GM13977 (cell line): ENCODE measurements around the gene C11orf42.

ENCODE experiments used
- DNase-seq: peaks from one replicate; pipeline ENCODE4 v3.0.0; 2012; ENCODE audit warnings: low spot score
- in situ Hi-C: fragments of 300-500 bp; cut with MboI; formaldehyde crosslinking; loops from one replicate; pipeline ENCODE4 v1.12.0; 2022; ENCODE audit warnings: low sequenced_read_pairs, low pct_unique_long_range_greater_than_20kb, mixed read lengths, inconsistent platforms; ENCODE audit not compliant: unreplicated experiment
- TF ChIP-seq, protein P1 (sequence below): IDR thresholded peaks from 2 replicates; pipeline ENCODE4 v1.5.1; 2012; ENCODE audit warnings: mild to moderate bottlenecking, control low read depth; ENCODE audit not compliant: insufficient read depth; ENCODE audit errors: extremely low read depth, missing control alignments

The C11orf42 gene

DNA sequence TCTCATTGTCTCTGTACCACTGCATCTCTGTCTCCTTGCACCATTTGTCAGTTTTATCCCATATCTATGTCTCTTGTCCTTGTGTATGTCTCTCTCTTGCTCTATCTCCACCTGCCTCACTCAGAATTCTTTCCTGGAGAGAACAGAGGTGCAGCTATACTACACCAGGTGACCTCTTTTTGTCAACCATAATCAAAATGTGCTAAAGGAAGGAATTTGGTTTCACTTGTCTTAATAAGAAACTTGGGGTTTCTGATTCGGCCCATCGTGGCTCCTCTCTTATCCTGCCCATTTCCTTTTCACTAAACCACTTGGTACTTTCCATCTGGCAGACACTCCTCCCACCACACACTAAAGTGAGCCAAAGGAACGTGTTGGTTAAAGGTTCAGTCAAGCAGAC is 2.0 kb upstream of the C11orf42 start:
- TF ChIP-seq, protein P1, sequence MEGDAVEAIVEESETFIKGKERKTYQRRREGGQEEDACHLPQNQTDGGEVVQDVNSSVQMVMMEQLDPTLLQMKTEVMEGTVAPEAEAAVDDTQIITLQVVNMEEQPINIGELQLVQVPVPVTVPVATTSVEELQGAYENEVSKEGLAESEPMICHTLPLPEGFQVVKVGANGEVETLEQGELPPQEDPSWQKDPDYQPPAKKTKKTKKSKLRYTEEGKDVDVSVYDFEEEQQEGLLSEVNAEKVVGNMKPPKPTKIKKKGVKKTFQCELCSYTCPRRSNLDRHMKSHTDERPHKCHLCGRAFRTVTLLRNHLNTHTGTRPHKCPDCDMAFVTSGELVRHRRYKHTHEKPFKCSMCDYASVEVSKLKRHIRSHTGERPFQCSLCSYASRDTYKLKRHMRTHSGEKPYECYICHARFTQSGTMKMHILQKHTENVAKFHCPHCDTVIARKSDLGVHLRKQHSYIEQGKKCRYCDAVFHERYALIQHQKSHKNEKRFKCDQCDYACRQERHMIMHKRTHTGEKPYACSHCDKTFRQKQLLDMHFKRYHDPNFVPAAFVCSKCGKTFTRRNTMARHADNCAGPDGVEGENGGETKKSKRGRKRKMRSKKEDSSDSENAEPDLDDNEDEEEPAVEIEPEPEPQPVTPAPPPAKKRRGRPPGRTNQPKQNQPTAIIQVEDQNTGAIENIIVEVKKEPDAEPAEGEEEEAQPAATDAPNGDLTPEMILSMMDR, result no peak
- peak; percentile 40 for DNase-seq
- in situ Hi-C loops, result no loop called here

DNA sequence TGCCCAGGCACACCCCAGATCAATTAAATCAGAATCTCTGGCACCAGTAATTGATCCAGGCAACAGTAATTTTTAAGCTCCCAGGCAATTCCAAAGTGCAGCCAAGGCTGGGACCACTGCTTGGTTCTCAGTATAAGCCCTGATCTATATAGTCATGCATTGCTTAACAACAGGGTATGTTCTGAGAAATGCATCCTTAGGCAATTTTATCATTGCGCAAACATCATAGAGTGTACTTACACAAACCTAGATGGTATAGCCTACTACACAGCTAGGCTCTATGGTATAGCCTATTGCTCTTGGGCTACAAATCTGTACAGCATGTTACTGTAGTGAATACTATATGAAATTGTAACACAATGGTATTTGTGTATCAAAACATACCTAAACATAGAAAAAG is 651 bp upstream of the C11orf42 start:
- in situ Hi-C loops, result no loop called here
- TF ChIP-seq, protein P1, result no peak
- DNase-seq, result no peak

DNA sequence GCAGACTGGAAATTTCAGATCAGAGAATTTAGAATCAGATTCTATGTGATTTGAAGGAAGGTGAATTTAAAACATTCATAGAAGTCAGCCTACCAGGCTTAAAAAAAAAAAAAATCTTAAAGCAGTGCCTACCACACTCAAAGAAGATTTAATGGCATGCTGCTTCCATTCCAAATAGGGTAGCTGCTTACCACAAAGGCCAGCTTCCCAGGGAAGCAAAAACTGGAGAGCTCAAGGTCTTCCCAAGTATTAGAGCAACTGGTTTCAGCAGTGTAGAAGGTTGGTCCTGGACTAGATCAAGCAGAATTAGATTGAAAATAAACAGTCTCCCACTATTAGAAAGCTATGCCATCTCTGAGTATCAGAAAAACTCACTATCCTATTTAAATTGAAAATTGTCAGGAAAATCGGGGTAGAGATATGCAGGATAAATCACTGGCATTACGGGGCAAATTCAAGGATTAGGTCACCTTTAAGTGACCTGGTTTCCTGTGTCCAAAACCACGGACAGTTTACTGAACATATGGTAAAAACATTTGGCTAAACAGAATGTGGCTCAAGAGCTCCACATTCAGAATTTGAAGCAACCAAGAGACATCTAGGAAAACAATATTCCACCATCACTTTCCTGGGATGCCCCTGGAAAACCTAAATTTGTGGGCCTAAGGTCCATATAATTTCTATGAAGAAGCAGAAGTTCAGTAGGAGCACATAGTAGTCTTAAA is 1.3 kb downstream of the C11orf42 start:
- no peak for DNase-seq
- in situ Hi-C loops, result no loop called here
- TF ChIP-seq, protein P1, result no peak

DNA sequence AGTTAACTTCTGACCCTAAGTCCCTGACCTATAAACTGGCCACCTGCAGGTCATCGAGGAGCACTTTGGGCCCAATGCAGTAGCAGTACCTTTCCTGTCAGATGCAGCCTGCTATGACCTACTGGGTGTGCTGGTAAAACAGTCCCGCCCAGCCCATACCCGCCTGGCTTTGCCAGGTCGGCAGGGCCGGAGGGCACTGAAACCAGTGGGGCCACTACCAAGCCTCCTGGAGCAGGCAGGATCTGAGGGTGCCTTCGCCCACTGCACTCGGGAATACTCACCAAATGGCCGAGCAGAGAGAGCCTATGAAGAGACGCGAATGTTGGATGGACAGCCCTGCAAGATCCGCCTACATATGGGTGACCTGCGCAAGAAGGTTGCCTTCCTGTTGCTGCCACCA is 4.4 kb downstream of the C11orf42 start:
- no peak for DNase-seq
- TF ChIP-seq, protein P1, result no peak
- in situ Hi-C loops, result no loop called here

DNA sequence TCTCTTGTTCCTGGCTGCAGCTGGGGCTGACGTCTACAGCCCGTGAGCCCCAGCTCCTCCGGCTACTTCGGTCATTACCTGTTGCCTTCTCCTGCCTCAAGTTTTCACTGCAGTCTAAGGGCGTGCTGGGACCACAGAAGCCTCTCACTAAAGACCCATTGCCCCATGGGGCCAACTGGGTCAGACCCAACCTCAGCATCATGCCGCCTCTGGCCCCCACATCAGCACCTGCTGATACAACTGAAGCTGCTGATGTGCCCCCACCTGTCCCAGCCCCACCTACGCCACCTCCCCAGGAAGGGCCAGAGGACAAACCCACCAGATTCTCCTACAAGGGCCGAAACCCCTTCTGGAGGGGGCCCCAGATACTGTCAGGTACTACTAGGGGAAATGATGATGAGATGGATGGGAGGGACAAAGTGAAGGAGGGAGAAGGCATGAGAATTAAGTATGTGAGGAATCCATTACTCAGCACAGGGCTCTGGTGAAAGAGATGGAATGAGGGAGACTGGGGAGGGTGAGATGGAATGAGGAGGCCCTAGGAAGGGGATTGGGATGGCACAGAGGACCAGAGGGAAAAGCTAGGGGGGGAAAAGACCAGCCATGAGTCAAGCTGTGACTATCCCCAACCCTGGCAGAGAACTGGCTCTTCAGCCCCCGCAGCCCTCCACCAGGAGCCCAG is 5.1 kb downstream of the C11orf42 start:
- in situ Hi-C loops, result no loop called here
- TF ChIP-seq, protein P1, result no peak
- DNase-seq, result no peak

DNA sequence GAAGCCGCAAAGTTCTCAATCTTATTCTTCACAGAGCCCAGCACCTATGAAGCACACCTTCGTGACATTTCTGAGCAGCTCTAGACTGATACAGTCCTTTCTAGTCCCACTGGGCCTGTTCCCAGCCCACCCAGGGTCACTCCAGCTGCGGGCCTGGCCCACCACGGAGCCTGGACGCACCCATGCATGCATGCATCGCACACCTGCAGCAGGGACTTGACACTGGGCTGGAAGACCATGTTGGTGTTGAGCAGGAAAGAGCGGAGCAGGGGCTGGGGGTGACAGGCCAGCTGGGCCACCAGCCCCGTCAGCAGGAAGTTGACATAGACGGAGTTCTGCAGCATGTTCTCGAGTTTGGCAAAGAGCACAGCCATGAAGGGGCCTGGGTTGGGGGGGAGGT is 9.2 kb downstream of the C11orf42 start:
- in situ Hi-C loops, result no loop called here
- DNase-seq, result no peak
- TF ChIP-seq, protein P1, result no peak
